ENCODE measurements around the gene NUTM1. TPM values are rescaled to one million over a fixed set of nuclear protein-coding genes. Genes with fewer than 3 reads are reported as not detected.
A peak's percentile ranks its signal among the peaks of the same experiment; 100 is the strongest.

NUTM1 gene
- total and polyA plus RNA-seq, 2 of the 13 experiments (the other 11 are each of a cell fraction or from before 2014, with no cell fraction given), result not detected

GRCh38 chr15:34342737-34343575, at the start of gene NUTM1, which contains the start of gene NOP10 (continued):
- TF ChIP-seq, protein P1, sequence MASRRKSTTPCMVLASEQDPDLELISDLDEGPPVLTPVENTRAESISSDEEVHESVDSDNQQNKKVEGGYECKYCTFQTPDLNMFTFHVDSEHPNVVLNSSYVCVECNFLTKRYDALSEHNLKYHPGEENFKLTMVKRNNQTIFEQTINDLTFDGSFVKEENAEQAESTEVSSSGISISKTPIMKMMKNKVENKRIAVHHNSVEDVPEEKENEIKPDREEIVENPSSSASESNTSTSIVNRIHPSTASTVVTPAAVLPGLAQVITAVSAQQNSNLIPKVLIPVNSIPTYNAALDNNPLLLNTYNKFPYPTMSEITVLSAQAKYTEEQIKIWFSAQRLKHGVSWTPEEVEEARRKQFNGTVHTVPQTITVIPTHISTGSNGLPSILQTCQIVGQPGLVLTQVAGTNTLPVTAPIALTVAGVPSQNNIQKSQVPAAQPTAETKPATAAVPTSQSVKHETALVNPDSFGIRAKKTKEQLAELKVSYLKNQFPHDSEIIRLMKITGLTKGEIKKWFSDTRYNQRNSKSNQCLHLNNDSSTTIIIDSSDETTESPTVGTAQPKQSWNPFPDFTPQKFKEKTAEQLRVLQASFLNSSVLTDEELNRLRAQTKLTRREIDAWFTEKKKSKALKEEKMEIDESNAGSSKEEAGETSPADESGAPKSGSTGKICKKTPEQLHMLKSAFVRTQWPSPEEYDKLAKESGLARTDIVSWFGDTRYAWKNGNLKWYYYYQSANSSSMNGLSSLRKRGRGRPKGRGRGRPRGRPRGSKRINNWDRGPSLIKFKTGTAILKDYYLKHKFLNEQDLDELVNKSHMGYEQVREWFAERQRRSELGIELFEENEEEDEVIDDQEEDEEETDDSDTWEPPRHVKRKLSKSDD (CRISPR knock-in tag; IDR thresholded peaks at IDR 0.05; ENCODE audit: low read depth), result no peak
- no peak for TF ChIP-seq TOE1 (CRISPR knock-in tag; IDR thresholded peaks at IDR 0.05)
- 0 out of 2 replicates have a peak, but pooled peaks have one; percentile 17 for TF ChIP-seq ZNF670 (CRISPR knock-in tag; IDR thresholded peaks at IDR 0.05; ENCODE audit: borderline replicate concordance)
- no peak for TF ChIP-seq MBNL3 (CRISPR knock-in tag; conservative IDR thresholded peaks at IDR 0.05)
- TF ChIP-seq SCMH1 (CRISPR knock-in tag; IDR thresholded peaks at IDR 0.05; ENCODE audit: borderline replicate concordance), result no peak
- TF ChIP-seq, protein P2, sequence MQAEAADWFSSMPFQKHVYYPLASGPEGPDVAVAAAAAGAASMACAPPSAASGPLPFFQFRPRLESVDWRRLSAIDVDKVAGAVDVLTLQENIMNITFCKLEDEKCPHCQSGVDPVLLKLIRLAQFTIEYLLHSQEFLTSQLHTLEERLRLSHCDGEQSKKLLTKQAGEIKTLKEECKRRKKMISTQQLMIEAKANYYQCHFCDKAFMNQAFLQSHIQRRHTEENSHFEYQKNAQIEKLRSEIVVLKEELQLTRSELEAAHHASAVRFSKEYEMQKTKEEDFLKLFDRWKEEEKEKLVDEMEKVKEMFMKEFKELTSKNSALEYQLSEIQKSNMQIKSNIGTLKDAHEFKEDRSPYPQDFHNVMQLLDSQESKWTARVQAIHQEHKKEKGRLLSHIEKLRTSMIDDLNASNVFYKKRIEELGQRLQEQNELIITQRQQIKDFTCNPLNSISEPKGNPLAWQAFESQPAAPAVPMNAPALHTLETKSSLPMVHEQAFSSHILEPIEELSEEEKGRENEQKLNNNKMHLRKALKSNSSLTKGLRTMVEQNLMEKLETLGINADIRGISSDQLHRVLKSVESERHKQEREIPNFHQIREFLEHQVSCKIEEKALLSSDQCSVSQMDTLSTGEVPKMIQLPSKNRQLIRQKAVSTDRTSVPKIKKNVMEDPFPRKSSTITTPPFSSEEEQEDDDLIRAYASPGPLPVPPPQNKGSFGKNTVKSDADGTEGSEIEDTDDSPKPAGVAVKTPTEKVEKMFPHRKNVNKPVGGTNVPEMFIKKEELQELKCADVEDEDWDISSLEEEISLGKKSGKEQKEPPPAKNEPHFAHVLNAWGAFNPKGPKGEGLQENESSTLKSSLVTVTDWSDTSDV (CRISPR knock-in tag; IDR thresholded peaks at IDR 0.05), result no peak
- TF ChIP-seq, protein P3, sequence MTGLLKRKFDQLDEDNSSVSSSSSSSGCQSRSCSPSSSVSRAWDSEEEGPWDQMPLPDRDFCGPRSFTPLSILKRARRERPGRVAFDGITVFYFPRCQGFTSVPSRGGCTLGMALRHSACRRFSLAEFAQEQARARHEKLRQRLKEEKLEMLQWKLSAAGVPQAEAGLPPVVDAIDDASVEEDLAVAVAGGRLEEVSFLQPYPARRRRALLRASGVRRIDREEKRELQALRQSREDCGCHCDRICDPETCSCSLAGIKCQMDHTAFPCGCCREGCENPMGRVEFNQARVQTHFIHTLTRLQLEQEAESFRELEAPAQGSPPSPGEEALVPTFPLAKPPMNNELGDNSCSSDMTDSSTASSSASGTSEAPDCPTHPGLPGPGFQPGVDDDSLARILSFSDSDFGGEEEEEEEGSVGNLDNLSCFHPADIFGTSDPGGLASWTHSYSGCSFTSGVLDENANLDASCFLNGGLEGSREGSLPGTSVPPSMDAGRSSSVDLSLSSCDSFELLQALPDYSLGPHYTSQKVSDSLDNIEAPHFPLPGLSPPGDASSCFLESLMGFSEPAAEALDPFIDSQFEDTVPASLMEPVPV (CRISPR knock-in tag; IDR thresholded peaks at IDR 0.05), result peak; percentile 75; the same call in 1 of the 2 replicates
- TF ChIP-seq CBX2 (IDR thresholded peaks at IDR 0.05; ENCODE audit: low read depth, low read length), result no peak
- 0 out of 2 replicates have a peak, but pooled peaks have one; percentile 20 for TF ChIP-seq CBX2 (CRISPR knock-in tag; IDR thresholded peaks at IDR 0.05; ENCODE audit: low read depth)
- TF ChIP-seq ZNF354B (CRISPR knock-in tag; IDR thresholded peaks at IDR 0.05), result 0 out of 2 replicates have a peak, but pooled peaks have one; percentile 39
- TF ChIP-seq CEBPG (CRISPR knock-in tag; IDR thresholded peaks at IDR 0.05), result peak; percentile 47
- TF ChIP-seq, protein P4, sequence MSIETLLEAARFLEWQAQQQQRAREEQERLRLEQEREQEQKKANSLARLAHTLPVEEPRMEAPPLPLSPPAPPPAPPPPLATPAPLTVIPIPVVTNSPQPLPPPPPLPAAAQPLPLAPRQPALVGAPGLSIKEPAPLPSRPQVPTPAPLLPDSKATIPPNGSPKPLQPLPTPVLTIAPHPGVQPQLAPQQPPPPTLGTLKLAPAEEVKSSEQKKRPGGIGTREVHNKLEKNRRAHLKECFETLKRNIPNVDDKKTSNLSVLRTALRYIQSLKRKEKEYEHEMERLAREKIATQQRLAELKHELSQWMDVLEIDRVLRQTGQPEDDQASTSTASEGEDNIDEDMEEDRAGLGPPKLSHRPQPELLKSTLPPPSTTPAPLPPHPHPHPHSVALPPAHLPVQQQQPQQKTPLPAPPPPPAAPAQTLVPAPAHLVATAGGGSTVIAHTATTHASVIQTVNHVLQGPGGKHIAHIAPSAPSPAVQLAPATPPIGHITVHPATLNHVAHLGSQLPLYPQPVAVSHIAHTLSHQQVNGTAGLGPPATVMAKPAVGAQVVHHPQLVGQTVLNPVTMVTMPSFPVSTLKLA (IDR thresholded peaks at IDR 0.05), result peak; percentile 62
- TF ChIP-seq, protein P5, sequence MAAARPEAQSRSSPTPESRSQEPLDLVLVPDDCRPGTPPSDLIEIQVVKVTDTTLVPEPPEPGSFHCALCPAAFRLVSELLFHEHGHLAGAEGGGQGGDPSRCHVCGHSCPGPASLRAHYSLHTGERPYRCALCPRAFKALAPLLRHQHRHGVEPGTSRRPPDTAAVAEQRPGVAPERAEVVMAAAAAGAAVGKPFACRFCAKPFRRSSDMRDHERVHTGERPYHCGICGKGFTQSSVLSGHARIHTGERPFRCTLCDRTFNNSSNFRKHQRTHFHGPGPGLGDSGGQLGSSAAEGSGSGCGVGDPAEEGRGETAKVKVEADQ (CRISPR knock-in tag; IDR thresholded peaks at IDR 0.05; ENCODE audit: borderline replicate concordance), result peak; percentile 34; the same call in 1 of the 2 replicates
- peak; percentile 72 for TF ChIP-seq MED8 (CRISPR knock-in tag; IDR thresholded peaks at IDR 0.05; ENCODE audit: insufficient replicate concordance)
- TF ChIP-seq PBX2 (CRISPR knock-in tag; IDR thresholded peaks at IDR 0.05), result no peak
- peak; percentile 100 for TF ChIP-seq ZKSCAN1 (IDR thresholded peaks at IDR 0.05; ENCODE audit: low read length)
- no peak for TF ChIP-seq TSC22D2 (CRISPR knock-in tag; IDR thresholded peaks at IDR 0.05; ENCODE audit: borderline replicate concordance)
